GM11168 (cell line): ENCODE measurements around the gene ZNF462.

Experiments
- in situ Hi-C: fragments of 300-500 bp; cut with MboI; formaldehyde crosslinking; loops from one replicate; pipeline ENCODE4 v1.12.0; 2022; ENCODE audit warnings: low sequenced_read_pairs; ENCODE audit not compliant: unreplicated experiment

Gene ZNF462

GRCh38 chr9:106862110-106862820 lies 701 bp upstream of the ZNF462 start:
- in situ Hi-C loops, result no loop called here

- in situ Hi-C loops, result no loop called here
These were observed 1.6 kb downstream of the ZNF462 start for GRCh38 chr9:106864373-106865143.

DNA sequence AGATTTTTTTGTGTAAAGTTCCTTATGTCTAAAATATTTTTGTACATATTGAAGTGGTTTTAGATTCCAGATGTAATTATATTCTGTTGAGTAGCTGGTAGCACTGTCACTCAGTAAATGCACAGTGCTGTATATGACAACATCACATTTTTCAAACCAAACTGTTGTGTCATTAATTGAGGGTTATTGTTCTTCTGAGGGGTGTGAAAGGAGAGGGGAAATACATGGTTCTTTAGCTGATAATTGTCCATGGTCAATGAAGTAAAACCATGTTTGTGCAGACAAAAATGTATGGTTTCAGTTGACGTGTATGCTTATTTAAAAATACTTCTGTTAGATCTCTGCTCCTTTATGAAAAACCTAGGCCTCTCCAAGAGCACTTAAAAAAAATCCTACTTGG lies 3.3 kb downstream of the ZNF462 start:
- in situ Hi-C loops, result no loop called here

DNA sequence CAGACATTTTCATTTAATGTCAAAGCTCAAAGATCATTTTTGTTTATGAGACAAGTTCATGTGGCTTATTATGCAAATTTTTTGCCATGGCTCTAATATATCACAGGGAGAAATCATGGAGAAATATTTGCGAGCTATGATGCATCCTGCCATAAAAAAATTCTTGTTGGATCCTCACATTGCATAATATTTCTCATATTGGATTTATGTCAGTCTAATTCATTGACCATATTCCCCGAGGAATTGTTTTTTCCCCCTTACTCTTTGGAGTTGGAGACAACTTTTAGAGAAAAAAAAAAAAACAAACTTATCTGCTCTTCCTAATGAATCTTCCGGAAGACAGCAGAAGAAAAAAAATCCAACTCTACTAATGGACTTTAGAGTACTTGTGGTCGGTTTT lies 4.3 kb downstream of the ZNF462 start:
- in situ Hi-C loops, result no loop called here

DNA sequence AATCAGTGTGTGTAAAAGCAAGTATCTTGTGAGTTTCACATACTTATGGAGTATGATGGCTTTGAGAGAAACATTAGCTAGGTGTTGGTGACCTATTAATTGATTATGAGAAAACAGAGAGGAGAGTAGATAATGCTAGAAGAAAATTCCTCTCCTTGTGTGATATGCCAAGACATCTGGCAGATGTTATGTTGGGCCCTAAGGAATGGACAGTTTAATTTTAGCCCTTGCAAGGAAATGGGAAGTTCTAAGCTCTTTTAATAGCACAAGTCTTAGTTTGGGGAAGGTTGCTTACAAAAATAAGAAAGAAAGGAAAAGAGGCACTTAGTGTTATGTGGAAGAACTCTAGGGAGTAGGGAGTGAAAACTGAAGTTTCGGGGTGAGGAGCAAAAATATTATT lies 5.1 kb downstream of the ZNF462 start:
- in situ Hi-C loops, result no loop called here

- in situ Hi-C loops, result no loop called here
These were observed 5.6 kb downstream of the ZNF462 start for GRCh38 chr9:106868565-106868964.

- in situ Hi-C loops, result no loop called here
These were observed 6.1 kb downstream of the ZNF462 start for GRCh38 chr9:106869028-106869427.

- in situ Hi-C loops, result no loop called here
These were observed 6.5 kb downstream of the ZNF462 start for GRCh38 chr9:106869458-106869857.

DNA sequence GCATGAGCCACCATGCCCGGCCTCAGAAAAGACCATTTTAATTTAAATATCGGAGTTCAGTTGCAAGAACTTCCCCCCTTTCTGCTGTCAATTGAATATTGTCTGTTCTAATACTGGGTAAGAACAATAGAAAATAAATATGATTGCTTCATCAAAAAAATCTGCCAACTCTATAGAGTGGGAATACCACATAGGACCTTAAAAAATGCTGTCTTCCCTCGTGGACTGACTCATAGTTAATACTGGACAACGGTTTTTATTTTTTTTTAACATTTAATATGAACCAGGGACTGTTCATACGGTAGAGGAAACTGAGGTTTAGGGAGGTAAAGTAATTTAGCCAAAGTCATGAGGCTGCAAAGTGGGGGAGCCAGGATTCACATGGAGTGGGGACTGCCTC lies 9.7 kb downstream of the ZNF462 start:
- in situ Hi-C loops, result no loop called here

GRCh38 chr9:106874031-106874430 lies 11.1 kb downstream of the ZNF462 start:
- in situ Hi-C loops, result no loop called here

DNA sequence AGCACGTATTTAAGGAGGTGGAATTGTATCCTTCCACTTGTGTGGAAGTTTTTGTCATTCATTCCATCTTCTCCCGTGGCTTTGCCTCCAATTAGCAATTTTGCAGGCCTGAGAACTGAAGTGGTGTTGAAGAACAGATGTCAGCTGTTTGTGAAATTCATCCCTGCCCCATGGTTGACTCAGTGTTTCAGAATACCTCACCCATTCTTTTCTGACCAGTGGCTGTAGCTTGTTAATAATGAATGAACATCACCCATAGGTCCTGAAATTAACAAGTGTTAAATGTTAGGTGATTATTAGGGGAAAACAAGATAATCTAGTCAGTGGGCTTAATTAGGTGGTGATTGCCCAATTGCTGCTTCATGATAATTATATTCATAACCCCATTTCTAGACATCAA lies 11.7 kb downstream of the ZNF462 start:
- in situ Hi-C loops, result no loop called here

DNA sequence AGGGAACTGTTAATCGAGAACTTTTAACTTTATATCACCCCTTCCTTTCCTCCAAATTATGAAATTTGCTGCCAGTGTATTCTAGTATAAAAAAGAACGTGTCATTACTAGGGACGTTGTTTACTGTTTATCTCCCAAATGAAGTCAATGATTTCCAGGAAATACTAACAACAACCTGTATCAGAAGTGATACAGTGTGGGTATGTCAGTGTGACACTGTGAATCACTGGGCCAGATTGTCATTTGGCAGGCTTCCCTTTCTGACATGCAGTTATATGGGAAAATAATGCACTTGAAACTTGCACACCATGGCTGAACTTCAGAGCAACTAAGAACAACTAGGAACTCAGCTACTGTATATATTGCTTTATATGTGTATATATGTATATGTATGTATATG lies 12.6 kb downstream of the ZNF462 start:
- in situ Hi-C loops, result no loop called here

GRCh38 chr9:106877345-106877744 lies 14.4 kb downstream of the ZNF462 start:
- in situ Hi-C loops, result no loop called here

GRCh38 chr9:106878081-106878837 lies 15.3 kb downstream of the ZNF462 start:
- in situ Hi-C loops, result no loop called here

DNA sequence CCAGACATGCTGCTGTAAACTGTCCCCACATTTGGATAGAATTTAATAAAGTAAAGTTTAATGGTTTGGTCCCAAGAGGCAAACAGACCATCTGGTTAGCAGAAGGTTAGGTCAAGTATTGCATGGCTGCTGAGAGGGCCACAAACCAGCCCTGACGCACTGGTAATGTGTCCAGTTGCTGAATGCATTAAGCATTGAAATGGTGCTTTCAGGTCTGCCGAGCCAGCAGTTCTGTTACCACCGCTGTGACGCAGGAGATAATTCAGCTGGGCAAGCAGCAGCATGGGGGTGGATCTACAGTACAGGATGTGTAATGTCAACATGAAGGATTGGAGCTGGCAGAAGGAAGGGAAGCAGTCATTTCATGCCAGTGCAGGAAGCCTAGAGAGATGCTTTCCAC lies 16.0 kb downstream of the ZNF462 start:
- in situ Hi-C loops, result no loop called here

- in situ Hi-C loops, result no loop called here
These were observed 16.5 kb downstream of the ZNF462 start for GRCh38 chr9:106879439-106879882.

- in situ Hi-C loops, result no loop called here
These were observed 17.1 kb downstream of the ZNF462 start for GRCh38 chr9:106880081-106880480.

- in situ Hi-C loops, result no loop called here
These were observed 17.9 kb downstream of the ZNF462 start for GRCh38 chr9:106880863-106881262.

GRCh38 chr9:106883030-106883429 lies 20.1 kb downstream of the ZNF462 start:
- in situ Hi-C loops, result no loop called here

DNA sequence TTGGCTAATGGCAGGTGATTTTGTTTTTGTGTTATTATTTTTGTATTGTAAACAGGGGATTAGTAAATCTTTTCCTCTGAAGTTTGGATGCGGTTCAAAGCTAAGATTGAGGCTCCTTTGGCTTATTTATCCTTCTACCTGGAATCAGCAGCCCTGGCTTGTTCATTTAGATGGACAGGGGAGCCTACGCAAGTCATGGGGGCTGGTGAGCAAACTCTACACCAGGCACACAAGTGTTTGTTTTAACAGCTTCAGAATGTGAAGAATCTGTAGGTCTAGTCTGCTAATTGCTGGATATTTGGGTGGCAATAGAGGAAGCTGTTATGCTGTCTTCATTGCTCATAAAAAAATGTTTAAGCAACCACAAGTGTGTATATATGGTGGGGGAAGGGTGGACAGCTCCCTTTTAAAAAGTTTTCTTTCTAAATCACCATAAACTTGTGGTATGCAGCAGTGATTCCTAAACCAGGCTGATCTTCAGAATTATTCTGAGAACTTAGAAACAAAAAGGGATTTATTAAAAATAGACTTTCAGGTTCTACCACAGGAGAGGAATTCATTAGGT lies 20.7 kb downstream of the ZNF462 start:
- in situ Hi-C loops, result no loop called here

GRCh38 chr9:106885451-106885850 lies 22.5 kb downstream of the ZNF462 start:
- in situ Hi-C loops, result no loop called here
